ENCODE data around the gene CD207.

DNA sequence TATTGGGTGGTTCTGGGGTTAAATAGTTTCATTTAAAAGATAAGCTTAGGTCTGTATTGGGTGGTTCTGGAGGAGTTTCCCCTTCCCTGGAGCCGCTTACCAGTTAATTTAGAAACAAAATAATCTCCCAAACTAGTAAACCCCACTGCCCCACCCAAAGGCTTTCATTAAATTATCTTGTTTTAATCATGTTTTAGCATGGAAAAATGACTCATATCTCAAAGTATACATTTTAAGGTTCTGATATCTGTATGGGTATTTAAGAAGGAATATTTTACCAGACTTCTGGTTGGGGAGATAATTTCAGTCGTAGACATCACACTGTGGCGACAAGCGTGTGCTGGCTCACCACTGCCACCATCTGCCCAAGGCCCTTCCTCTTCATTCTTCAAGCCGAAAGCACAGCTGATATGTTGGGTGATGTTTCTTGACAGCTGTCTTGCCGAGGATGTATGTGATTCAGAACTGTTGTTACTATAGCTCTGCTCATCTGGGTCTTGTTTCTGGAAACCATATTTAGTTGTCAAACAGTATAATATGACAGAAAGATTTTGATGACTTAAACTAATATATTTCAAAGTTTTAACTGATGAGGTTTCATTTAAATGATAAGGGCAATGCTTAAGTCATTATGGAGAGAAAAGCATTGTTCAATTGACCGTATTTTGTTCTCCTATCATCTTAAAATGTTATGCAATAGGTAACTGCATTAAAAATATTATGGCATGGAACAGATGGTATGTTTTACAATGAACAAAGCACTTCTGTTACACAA, 50.3 kb downstream of the CD207 start:
- no peak for TF ChIP-seq EZH2phosphoT487 (IDR thresholded peaks at IDR 0.05; ENCODE audit: borderline replicate concordance, low read length)
- TF ChIP-seq, protein P1, sequence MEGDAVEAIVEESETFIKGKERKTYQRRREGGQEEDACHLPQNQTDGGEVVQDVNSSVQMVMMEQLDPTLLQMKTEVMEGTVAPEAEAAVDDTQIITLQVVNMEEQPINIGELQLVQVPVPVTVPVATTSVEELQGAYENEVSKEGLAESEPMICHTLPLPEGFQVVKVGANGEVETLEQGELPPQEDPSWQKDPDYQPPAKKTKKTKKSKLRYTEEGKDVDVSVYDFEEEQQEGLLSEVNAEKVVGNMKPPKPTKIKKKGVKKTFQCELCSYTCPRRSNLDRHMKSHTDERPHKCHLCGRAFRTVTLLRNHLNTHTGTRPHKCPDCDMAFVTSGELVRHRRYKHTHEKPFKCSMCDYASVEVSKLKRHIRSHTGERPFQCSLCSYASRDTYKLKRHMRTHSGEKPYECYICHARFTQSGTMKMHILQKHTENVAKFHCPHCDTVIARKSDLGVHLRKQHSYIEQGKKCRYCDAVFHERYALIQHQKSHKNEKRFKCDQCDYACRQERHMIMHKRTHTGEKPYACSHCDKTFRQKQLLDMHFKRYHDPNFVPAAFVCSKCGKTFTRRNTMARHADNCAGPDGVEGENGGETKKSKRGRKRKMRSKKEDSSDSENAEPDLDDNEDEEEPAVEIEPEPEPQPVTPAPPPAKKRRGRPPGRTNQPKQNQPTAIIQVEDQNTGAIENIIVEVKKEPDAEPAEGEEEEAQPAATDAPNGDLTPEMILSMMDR (conservative IDR thresholded peaks at IDR 0.05; ENCODE audit: low read depth, low read length): peak; percentile 80
- no peak for TF ChIP-seq EZH2 (IDR thresholded peaks at IDR 0.05; ENCODE audit: low read length, unreplicated experiment)
